Renal cortex interstitium (tissue), 15 donors: ENCODE measurements around the gene SMURF2. TPM values are rescaled to one million over a fixed set of nuclear protein-coding genes. Genes with fewer than 3 reads are reported as not detected.

Experiments used
- DNase-seq, 11 donors: peaks; one replicate each; pipeline ENCODE4 v3.0.0-alpha.2; 2013; ENCODE audit warnings: low read depth in 9 of 11, low spot score in 4 of 11; ENCODE audit errors: extremely low read depth in 1 of 11
- long read RNA-seq, 16 experiments: transcript quantifications; one replicate each; lab custom pipeline, GENCODE V29; 2026
- polyA plus RNA-seq, 3 donors: library from polyadenylated mRNA; unstranded; fragments of 120-200 nt; gene quantifications; one replicate each; pipeline ENCODE4 v1.2.1, GENCODE V29; 2013; ENCODE audit not compliant: insufficient read length in 3 of 3

Gene SMURF2
- polyA plus RNA-seq: 10 to 100 TPM; 32.2 to 37.2 (median 32.7) TPM
- long read RNA-seq, donor 1: 0 reads
- long read RNA-seq, donor 2: 0 reads
- long read RNA-seq, donor 3, partial matches to known transcripts: 20 of 21 reads
- long read RNA-seq, donor 3, other reads (novel, unspliced or antisense): 0 of 21 reads
- long read RNA-seq, donor 4, partial matches to known transcripts: 16 of 18 reads
- long read RNA-seq, donor 4, other reads (novel, unspliced or antisense): 0 of 18 reads
- long read RNA-seq, donor 5: 0 reads
- long read RNA-seq, donor 6, partial matches to known transcripts: 39 of 40 reads
- long read RNA-seq, donor 6, other reads (novel, unspliced or antisense): 0 of 40 reads
- long read RNA-seq, donor 7: 0 reads
- long read RNA-seq, donor 8: 0 reads
- long read RNA-seq, donor 9, partial matches to known transcripts: 0 of 3 reads
- long read RNA-seq, donor 9, other reads (novel, unspliced or antisense): 0 of 3 reads
- long read RNA-seq, donor 10: 0 reads
- long read RNA-seq, donor 11, partial matches to known transcripts: 18 of 21 reads
- long read RNA-seq, donor 11, other reads (novel, unspliced or antisense): 0 of 21 reads
- long read RNA-seq, donor 12, partial matches to known transcripts: 0 of 1 reads
- long read RNA-seq, donor 12, other reads (novel, unspliced or antisense): 0 of 1 reads
- long read RNA-seq, donor 13: 0 reads
- long read RNA-seq, donor 14: 0 reads
- long read RNA-seq, donor 15, partial matches to known transcripts: 17 of 18 reads
- long read RNA-seq, donor 15, other reads (novel, unspliced or antisense): 0 of 18 reads
- long read RNA-seq, donor 16, partial matches to known transcripts: 0 of 2 reads
- long read RNA-seq, donor 16, other reads (novel, unspliced or antisense): 0 of 2 reads

DNA sequence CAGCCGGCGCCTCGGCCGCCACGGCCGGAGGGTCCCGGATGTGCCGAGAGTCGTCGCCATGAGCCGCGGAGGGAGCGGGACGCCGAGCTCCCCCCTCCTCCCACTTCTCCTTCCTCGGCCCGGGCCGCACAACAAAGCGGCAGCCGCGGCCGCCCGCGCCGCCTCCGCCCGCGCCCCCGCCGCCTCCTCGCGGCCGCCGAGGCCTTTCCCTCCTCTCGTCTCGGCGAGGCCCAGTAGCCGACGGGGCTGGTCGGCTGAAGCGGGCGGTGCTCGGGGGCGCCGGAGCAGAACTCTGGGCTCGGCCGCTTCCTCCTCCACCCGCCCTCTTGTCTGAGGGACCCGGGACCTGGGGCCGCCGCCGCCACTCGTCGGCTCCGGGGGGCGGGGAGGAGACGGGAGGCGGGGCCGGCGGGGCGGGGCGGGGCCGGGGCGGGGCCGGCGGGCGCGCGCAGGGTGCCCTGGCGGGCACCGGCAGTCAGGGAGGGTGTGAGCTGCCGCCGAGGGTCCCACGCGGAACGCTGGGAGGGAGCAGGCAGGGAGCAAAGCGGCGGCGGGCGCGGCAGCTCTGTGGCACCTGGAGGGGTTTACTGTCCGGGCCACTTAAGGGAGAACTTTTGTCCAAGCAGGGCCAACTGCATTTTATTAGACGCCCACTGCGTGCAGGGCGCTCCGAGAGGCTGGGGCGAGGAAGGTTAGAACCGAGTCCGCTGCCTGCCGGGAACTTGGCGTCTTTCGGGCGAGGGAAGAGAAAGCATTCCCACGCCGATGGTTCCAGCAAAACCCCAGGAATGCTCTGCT is at the start of gene SMURF2:
TSS of gene SMURF2 (minus strand) at position 332 of the 798 bp plus-strand sequence. CDS start 427 bp downstream, outside the sequence.
- peak in 9 of 11 donors; percentile 24 to 67 (median 61) for DNase-seq

- no peak for DNase-seq
Observed at GRCh38 chr17:64709481-64709880, 47.4 kb upstream of the SMURF2 start.

DNA sequence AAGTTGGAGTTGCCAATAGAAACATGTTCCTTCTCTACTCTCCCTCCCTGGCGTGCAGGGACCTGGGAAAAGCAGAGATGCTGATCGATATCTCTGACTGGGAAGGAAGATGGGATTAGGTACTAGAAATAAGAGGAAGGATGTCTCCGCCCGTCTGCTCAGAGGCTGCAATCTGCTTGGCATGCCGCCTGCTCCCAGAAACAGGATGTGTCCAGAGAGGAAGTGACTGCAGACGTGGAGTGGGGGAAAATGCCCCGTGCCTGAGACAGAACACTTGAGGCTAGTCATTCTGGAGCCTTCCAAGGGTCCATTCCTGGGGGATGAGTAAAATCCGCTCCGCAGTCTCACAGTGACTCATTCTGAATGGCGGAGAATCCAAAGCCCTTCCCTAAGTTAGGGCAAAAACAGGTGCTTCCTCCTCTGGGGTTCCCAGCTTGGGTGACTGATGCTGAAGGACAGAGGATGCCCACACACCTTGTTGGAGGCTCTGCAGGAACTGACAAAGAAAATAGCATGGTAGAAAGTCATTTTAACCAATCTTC is 45.0 kb upstream of the SMURF2 start:
- DNase-seq: peak in 4 of 11 donors; percentile 20 to 45 (median 38)

GRCh38 chr17:64706224-64707049 is 44.3 kb upstream of the SMURF2 start:
- no peak for DNase-seq

- DNase-seq: no peak
Observed at GRCh38 chr17:64702815-64703214, 40.7 kb upstream of the SMURF2 start.

DNA sequence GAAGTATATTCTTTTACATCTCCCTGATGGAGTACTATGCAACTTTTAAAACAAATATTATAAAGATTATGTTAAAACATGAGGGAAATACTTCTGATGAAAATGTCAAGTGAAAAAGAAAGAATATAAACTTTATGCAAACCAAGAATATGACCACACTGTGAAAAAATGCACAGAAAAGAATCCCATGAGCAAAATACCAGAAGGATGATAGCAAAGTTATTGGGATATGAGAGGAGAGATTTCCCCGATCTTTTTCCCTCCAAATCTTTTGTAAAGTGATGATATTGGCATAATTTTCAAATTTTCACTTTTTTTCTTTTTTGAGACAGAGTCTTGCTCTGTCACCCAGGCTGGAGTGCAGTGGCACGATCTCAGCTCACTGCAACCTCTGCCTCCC is 36.6 kb upstream of the SMURF2 start:
- no peak for DNase-seq

DNA sequence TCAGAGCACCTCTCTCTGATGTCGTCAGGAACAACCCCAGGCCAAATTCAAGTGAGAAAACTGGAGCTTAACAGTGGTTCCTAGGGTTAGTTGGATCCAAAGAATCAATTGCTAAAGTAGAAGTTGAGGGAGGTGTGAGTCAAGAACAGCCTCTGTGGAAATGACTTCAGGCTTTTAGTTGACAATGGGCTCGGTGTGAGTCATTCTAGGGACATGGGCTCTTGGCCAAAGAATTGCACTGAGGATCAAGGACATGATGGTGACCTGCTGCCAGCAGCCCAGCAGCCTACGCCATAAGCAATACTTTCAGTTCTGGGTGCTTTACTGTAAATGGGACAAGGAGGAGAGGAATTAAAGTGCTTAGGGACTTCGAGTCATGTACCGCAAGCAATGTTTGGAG is 32.1 kb upstream of the SMURF2 start:
- peak in 1 of 11 donors; percentile 33 for DNase-seq

GRCh38 chr17:64692187-64692586 is 30.1 kb upstream of the SMURF2 start:
- DNase-seq: no peak

GRCh38 chr17:64689106-64689505 is 27.0 kb upstream of the SMURF2 start:
- DNase-seq: no peak

- no peak for DNase-seq
Observed at GRCh38 chr17:64688481-64688880, 26.4 kb upstream of the SMURF2 start.

- DNase-seq: no peak
Observed at GRCh38 chr17:64687961-64688360, 25.9 kb upstream of the SMURF2 start.

DNA sequence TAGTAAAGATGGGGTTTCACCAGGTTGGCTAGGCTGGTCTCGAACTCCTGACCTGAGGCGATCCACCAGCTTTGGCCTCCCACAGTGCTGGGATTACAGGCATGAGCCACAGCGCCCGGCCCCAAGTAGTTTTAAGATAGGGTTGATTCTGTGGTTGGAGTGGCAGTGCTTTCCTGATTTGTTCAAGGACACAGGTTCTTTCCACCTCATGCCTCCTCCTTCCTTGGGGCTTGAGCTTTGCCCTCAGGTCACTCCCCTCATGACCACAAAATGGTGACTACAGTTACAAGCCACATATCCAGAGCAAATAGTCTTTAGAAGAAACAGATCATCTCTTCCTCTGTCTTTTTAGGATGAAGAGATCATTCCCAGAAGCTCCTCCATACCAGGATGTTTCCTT is 25.3 kb upstream of the SMURF2 start:
- DNase-seq: no peak

- no peak for DNase-seq
Observed at GRCh38 chr17:64686705-64687104, 24.6 kb upstream of the SMURF2 start.

DNA sequence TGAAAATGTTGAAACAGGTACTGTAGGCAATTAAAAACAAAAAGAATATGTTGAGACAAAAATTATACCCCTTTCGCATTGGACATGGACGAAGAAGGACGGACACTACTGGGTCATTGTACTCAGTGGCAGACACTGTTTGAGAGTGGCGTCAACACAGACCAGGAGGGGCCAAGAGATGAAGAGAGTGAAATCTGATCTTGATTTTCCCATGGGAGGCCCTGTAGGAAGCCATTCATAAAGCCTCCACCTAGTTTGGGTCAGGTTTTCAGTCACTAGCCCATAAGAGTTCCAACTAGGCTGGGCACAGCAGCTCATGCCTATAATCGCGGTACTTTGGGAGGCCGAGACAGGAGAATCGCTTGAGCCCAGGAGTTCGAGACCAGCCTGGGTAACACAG is 23.6 kb upstream of the SMURF2 start:
- no peak for DNase-seq

DNA sequence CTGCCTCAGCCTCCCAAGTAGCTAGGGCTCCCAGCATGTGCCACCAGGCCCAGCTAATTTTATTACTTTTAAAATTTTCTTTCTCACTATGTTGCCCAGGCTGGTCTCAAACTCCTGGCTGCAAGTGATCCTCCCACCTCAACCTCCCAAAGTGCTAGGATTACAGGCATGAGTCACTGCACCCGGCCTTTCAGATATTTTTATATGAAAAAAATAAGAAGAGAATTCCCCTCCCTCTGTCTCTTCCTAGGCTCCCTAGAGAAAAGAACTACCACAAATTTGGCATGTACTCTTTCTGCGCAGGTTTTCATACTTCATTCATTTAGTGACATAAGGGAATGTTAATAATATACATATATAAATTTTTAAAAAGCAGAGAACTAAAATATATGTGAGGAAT is 21.7 kb upstream of the SMURF2 start:
- DNase-seq: no peak

- DNase-seq: no peak
Observed at GRCh38 chr17:64682261-64683181, 20.4 kb upstream of the SMURF2 start.

DNA sequence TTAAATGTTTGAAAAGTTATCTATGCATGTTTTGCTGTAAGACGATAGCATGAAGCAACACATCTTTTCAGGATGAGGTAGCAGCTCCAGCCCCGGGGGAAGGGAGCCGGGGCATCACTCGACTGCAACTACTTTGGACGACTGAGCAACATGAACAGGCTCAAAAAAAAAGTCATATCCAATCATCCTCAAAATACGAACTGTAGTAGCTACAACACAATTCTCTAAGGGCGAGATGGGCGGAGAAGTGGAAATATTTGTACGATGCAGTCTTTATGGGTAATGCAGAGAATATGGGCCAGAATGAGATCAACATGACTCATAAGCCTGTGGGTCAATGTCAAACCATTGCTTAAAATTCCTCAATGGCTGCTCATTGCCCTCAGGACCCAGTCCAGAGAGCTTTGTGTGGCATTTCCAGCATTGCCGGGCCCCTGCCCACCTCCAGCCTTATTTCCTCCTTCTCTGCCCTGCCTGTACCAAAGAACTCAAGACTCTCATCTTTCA is 17.7 kb upstream of the SMURF2 start:
- no peak for DNase-seq
